Stimulated activated CD4-positive, alpha-beta T cell treated with anti-CD3 and anti-CD28 coated beads, TNF-alpha, amount 100 ng/mL, for 24 hours (primary cell): Measurements from ENCODE around the gene FBXW10.
"Not testable (repeated sequence)": the region's sequence is repeated elsewhere in the genome, so short reads cannot be mapped to it uniquely, and the experiment has no call there.

Experiments used
- DNase-seq, 3 experiments: peaks; one replicate each; pipeline ENCODE4 v3.0.0-alpha.2; 2020; ENCODE audit warnings: low read depth in 3 of 3

Gene FBXW10

GRCh38 chr17:18753829-18754409 lies 10.1 kb downstream of the FBXW10 start:
- DNase-seq = not testable (repeated sequence)

- not testable (repeated sequence) for DNase-seq
Measured at GRCh38 chr17:18755969-18756368, 12.1 kb downstream of the FBXW10 start.

GRCh38 chr17:18757368-18758044 lies 13.7 kb downstream of the FBXW10 start:
- DNase-seq = not testable (repeated sequence)

- not testable (repeated sequence) for DNase-seq
Measured at GRCh38 chr17:18758344-18758743, 14.5 kb downstream of the FBXW10 start.

GRCh38 chr17:18760221-18760620 lies 16.4 kb downstream of the FBXW10 start:
- DNase-seq = not testable (repeated sequence)

- DNase-seq = not testable (repeated sequence)
Measured at GRCh38 chr17:18770572-18770971, 26.7 kb downstream of the FBXW10 start.

GRCh38 chr17:18771066-18771465 lies 27.2 kb downstream of the FBXW10 start:
- not testable (repeated sequence) for DNase-seq

- DNase-seq = no peak
Measured at GRCh38 chr17:18772471-18772870, 28.6 kb downstream of the FBXW10 start.

GRCh38 chr17:18780991-18781718 lies 37.3 kb downstream of the FBXW10 start, which contains the start of gene TVP23B:
TVP23B (plus strand) TSS chr17:18781183; CDS start chr17:18781294, 111 bp downstream.
- peak; percentile 93 to 98 (median 97) for DNase-seq

- not testable (repeated sequence) for DNase-seq
Measured at GRCh38 chr17:18781805-18782204, 38.0 kb downstream of the FBXW10 start.

GRCh38 chr17:18785933-18786332 lies 42.1 kb downstream of the FBXW10 start:
- DNase-seq = not testable (repeated sequence)

- not testable (repeated sequence) for DNase-seq
Measured at GRCh38 chr17:18786890-18787289, 43.0 kb downstream of the FBXW10 start.

- DNase-seq = not testable (repeated sequence)
Measured at GRCh38 chr17:18791402-18791801, 47.5 kb downstream of the FBXW10 start.

- not testable (repeated sequence) for DNase-seq
Measured at GRCh38 chr17:18794841-18795240, 51.0 kb downstream of the FBXW10 start.

GRCh38 chr17:18796887-18797286 lies 53.0 kb downstream of the FBXW10 start:
- not testable (repeated sequence) for DNase-seq

GRCh38 chr17:18803458-18804245 lies 59.8 kb downstream of the FBXW10 start:
- DNase-seq = not testable (repeated sequence)

- not testable (repeated sequence) for DNase-seq
Measured at GRCh38 chr17:18815924-18816323, 72.1 kb downstream of the FBXW10 start.

- peak in 2 of 3 experiments; percentile 12 to 31 for DNase-seq
Measured at GRCh38 chr17:18816489-18817371, 72.9 kb downstream of the FBXW10 start.

GRCh38 chr17:18821430-18821829 lies 77.6 kb downstream of the FBXW10 start:
- not testable (repeated sequence) for DNase-seq

GRCh38 chr17:18827613-18828012 lies 83.8 kb downstream of the FBXW10 start:
- DNase-seq = not testable (repeated sequence)
